ENCODE data around the gene AUTS2. TPM values are rescaled to one million over a fixed set of nuclear protein-coding genes. Genes with fewer than 3 reads are reported as not detected.

AUTS2 gene
- total RNA-seq, 5 donors from 2014 or later (not counting 1 experiment from before 2014, with no cell fraction given) = 10.6 to 66.2 (median 37.6) TPM

DNA sequence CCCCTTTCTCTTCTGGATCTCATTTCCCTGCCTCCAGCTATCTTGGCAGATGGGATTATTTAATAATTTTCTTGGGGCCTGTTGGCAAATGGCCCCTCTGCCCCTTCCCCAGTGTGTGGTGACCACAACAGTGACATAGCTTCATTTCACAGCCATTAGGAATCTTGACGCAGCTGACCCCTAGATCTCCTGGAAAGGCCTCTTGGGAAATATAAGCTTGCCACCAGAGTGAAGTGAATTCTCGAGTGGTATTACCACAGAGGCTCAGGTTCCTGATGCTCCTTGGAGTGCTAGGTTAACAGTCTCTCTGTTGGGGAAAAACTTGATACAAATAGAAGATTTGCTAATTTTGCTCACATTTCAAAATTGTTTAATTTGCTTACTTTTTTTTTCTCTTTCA lies 57.8 kb downstream of the AUTS2 start:
- Mint-ChIP-seq H3K36me3 (no peaks in the 10 kb centered on the region), H3K9me3 (no peaks in the 10 kb centered on the region), H3K4me1 (peaks cover 0 to 4% (median 0%) of the 10 kb centered on the region in 3 donors), H3K27ac (no peak overlapping the region), H3K27me3 (peaks cover 0 to 2% of the 10 kb centered on the region in 2 donors), H3K4me3 (no peak overlapping the region)
- Histone ChIP-seq H3K4me3 (ENCODE audit: control insufficient read depth in 1 of 2, extremely low read depth in 1 of 2, low read length in 1 of 2) (no peak overlapping the region), H3K9me3 (no peaks in the 10 kb centered on the region), H3K27me3 (replicated peaks in 1 of 2; ENCODE audit: control insufficient read depth in 2 of 2, extremely low read depth in 1 of 2, insufficient read depth in 2 of 2, low read length in 1 of 2) (no peaks in the 10 kb centered on the region), H3K4me1 (ENCODE audit: control insufficient read depth in 1 of 2, extremely low read depth in 1 of 2, insufficient read depth in 2 of 2, low read length in 2 of 2) (no peaks in the 10 kb centered on the region), H3K27ac (ENCODE audit: low read length) (no peak overlapping the region), H3K36me3 (ENCODE audit: control insufficient read depth in 2 of 2, extremely low read depth in 1 of 2, insufficient read depth in 1 of 2, low read length in 1 of 2) (no peaks in the 10 kb centered on the region)
- no CpG with 5 or more reads among the region's 2 CpGs for WGBS (ENCODE audit: insufficient coverage)
- ATAC-seq (replicated peaks in 1 of 4) (no peak), DNase-seq (no peak)
- ChIA-PET POLR2A (no interaction called here), CTCF (no interaction called here)

- Histone ChIP-seq H3K9me3 (no peaks in the 10 kb centered on the region), H3K4me1 (ENCODE audit: control insufficient read depth in 1 of 2, extremely low read depth in 1 of 2, insufficient read depth in 2 of 2, low read length in 2 of 2) (no peaks in the 10 kb centered on the region), H3K27ac (ENCODE audit: low read length) (no peak overlapping the region), H3K27me3 (replicated peaks in 1 of 2; ENCODE audit: control insufficient read depth in 2 of 2, extremely low read depth in 1 of 2, insufficient read depth in 2 of 2, low read length in 1 of 2) (no peaks in the 10 kb centered on the region), H3K36me3 (ENCODE audit: control insufficient read depth in 2 of 2, extremely low read depth in 1 of 2, insufficient read depth in 1 of 2, low read length in 1 of 2) (no peaks in the 10 kb centered on the region), H3K4me3 (ENCODE audit: control insufficient read depth in 1 of 2, extremely low read depth in 1 of 2, low read length in 1 of 2) (no peak overlapping the region)
- CTCF ChIA-PET = no interaction called here
- Mint-ChIP-seq H3K27ac (no peak overlapping the region), H3K36me3 (no peaks in the 10 kb centered on the region), H3K27me3 (peaks cover 2 to 3% of the 10 kb centered on the region in 2 donors), H3K4me1 (no peaks in the 10 kb centered on the region), H3K9me3 (no peaks in the 10 kb centered on the region), H3K4me3 (no peak overlapping the region)
- DNase-seq (no peak), ATAC-seq (replicated peaks in 1 of 4) (no peak)
- no CpG with 5 or more reads among the region's 5 CpGs for WGBS (ENCODE audit: insufficient coverage)
- POLR2A ChIA-PET = no interaction called here
These were observed 58.6 kb downstream of the AUTS2 start for GRCh38 chr7:69656890-69657289.

DNA sequence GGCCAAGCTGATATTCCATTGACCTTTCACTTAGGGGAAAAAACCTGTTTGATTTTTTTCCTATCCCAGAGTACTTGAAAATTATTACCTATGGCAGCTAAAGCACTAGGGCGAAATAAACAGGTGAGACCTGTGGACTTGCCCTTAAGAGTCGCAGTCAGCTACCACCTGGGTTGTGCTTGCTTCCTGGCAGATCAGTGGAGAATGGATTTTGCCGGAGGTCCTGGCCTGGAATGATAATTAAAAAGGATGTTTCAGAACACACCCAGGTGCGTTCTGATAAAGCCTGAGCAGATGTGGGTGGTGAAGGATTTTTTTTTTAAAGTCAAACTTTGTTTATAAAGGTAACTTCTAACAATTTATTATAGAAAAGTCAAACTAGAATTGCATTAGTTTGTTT lies 59.1 kb downstream of the AUTS2 start:
- ChIA-PET CTCF (no interaction called here), POLR2A (no interaction called here)
- WGBS (ENCODE audit: insufficient coverage) = 79% methylated on average over 2 of the region's 4 CpGs
- no peaks in the 10 kb centered on the region for H3K36me3 ChIP-seq (ENCODE audit: control insufficient read depth in 2 of 2, extremely low read depth in 1 of 2, insufficient read depth in 1 of 2, low read length in 1 of 2)
- Mint-ChIP-seq H3K27ac (no peak overlapping the region), H3K36me3 (no peaks in the 10 kb centered on the region), H3K4me3 (no peak overlapping the region), H3K9me3 (no peaks in the 10 kb centered on the region), H3K27me3 (peaks cover 2 to 5% of the 10 kb centered on the region in 2 donors), H3K4me1 (no peaks in the 10 kb centered on the region)
- ATAC-seq (replicated peaks in 1 of 4) (no peak), DNase-seq (no peak)
- no peak overlapping the region for H3K4me3 ChIP-seq (ENCODE audit: control insufficient read depth in 1 of 2, extremely low read depth in 1 of 2, low read length in 1 of 2)
- no peaks in the 10 kb centered on the region for H3K9me3 ChIP-seq
- no peaks in the 10 kb centered on the region for H3K27me3 ChIP-seq (replicated peaks in 1 of 2; ENCODE audit: control insufficient read depth in 2 of 2, extremely low read depth in 1 of 2, insufficient read depth in 2 of 2, low read length in 1 of 2)
- no peaks in the 10 kb centered on the region for H3K4me1 ChIP-seq (ENCODE audit: control insufficient read depth in 1 of 2, extremely low read depth in 1 of 2, insufficient read depth in 2 of 2, low read length in 2 of 2)
- H3K27ac ChIP-seq (ENCODE audit: low read length) = no peak overlapping the region

DNA sequence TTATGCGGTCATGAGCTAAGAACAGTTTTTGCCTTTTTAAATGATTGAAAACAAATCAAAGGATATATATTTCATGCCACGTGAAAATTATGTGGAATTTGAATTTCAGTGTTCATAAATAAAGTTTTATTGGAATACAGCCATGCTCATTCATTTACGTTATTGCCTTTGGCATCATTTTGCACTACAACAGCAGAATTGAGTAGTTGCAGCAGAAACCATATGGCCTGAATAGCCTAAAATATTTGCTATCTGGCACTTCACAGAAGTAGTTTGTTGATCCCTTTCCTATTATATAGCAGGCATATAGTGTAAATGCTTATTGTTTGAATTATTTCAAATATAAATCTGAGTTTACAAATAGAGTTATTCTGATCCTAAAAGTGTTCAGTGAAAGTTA lies 59.7 kb downstream of the AUTS2 start:
- Mint-ChIP-seq H3K9me3 (no peaks in the 10 kb centered on the region), H3K36me3 (no peaks in the 10 kb centered on the region), H3K27ac (no peak overlapping the region), H3K4me1 (no peaks in the 10 kb centered on the region), H3K4me3 (no peak overlapping the region), H3K27me3 (peaks cover 2 to 5% of the 10 kb centered on the region in 2 donors)
- Histone ChIP-seq H3K4me1 (ENCODE audit: control insufficient read depth in 1 of 2, extremely low read depth in 1 of 2, insufficient read depth in 2 of 2, low read length in 2 of 2) (no peaks in the 10 kb centered on the region), H3K9me3 (no peaks in the 10 kb centered on the region), H3K27ac (ENCODE audit: low read length) (no peak overlapping the region), H3K27me3 (replicated peaks in 1 of 2; ENCODE audit: control insufficient read depth in 2 of 2, extremely low read depth in 1 of 2, insufficient read depth in 2 of 2, low read length in 1 of 2) (no peaks in the 10 kb centered on the region), H3K36me3 (ENCODE audit: control insufficient read depth in 2 of 2, extremely low read depth in 1 of 2, insufficient read depth in 1 of 2, low read length in 1 of 2) (no peaks in the 10 kb centered on the region), H3K4me3 (ENCODE audit: control insufficient read depth in 1 of 2, extremely low read depth in 1 of 2, low read length in 1 of 2) (no peak overlapping the region)
- WGBS (ENCODE audit: insufficient coverage) = 83% methylated on average over 2 of the region's 3 CpGs
- DNase-seq (no peak), ATAC-seq (replicated peaks in 1 of 4) (no peak)
- POLR2A ChIA-PET = no interaction called here
- CTCF ChIA-PET = no interaction called here

- Mint-ChIP-seq H3K27me3 (peaks cover 2 to 9% of the 10 kb centered on the region in 2 donors), H3K4me3 (no peak overlapping the region), H3K27ac (no peak overlapping the region), H3K4me1 (no peaks in the 10 kb centered on the region), H3K36me3 (no peaks in the 10 kb centered on the region), H3K9me3 (no peaks in the 10 kb centered on the region)
- WGBS (ENCODE audit: insufficient coverage) = no CpG with 5 or more reads among the region's 2 CpGs
- DNase-seq (no peak), ATAC-seq (replicated peaks in 1 of 4) (no peak)
- no peaks in the 10 kb centered on the region for H3K36me3 ChIP-seq (ENCODE audit: control insufficient read depth in 2 of 2, extremely low read depth in 1 of 2, insufficient read depth in 1 of 2, low read length in 1 of 2)
- POLR2A ChIA-PET = no interaction called here
- CTCF ChIA-PET = no interaction called here
- no peak overlapping the region for H3K4me3 ChIP-seq (ENCODE audit: control insufficient read depth in 1 of 2, extremely low read depth in 1 of 2, low read length in 1 of 2)
- no peaks in the 10 kb centered on the region for H3K4me1 ChIP-seq (ENCODE audit: control insufficient read depth in 1 of 2, extremely low read depth in 1 of 2, insufficient read depth in 2 of 2, low read length in 2 of 2)
- H3K27ac ChIP-seq (ENCODE audit: low read length) = no peak overlapping the region
- H3K27me3 ChIP-seq (replicated peaks in 1 of 2; ENCODE audit: control insufficient read depth in 2 of 2, extremely low read depth in 1 of 2, insufficient read depth in 2 of 2, low read length in 1 of 2) = no peaks in the 10 kb centered on the region
- H3K9me3 ChIP-seq = no peaks in the 10 kb centered on the region
These were observed 61.7 kb downstream of the AUTS2 start for GRCh38 chr7:69659983-69660382.

- no peaks in the 10 kb centered on the region for H3K4me1 ChIP-seq (ENCODE audit: control insufficient read depth in 1 of 2, extremely low read depth in 1 of 2, insufficient read depth in 2 of 2, low read length in 2 of 2)
- Mint-ChIP-seq H3K27ac (no peak overlapping the region), H3K27me3 (peaks cover 2 to 12% of the 10 kb centered on the region in 2 donors), H3K36me3 (no peaks in the 10 kb centered on the region), H3K4me3 (no peak overlapping the region), H3K9me3 (no peaks in the 10 kb centered on the region), H3K4me1 (no peaks in the 10 kb centered on the region)
- ChIA-PET CTCF (interaction anchor here in 1 of 2 donors (0.6 kb wide), 1 partner anchor 1716 kb away, joined by 5 read pairs; no protein-coding TSS in a partner anchor), POLR2A (no interaction called here)
- ATAC-seq (replicated peaks in 1 of 4) (no peak), DNase-seq (no peak)
- WGBS (ENCODE audit: insufficient coverage) = 87% methylated on average over 3 of the region's 3 CpGs
- no peaks in the 10 kb centered on the region for H3K27me3 ChIP-seq (replicated peaks in 1 of 2; ENCODE audit: control insufficient read depth in 2 of 2, extremely low read depth in 1 of 2, insufficient read depth in 2 of 2, low read length in 1 of 2)
- no peak overlapping the region for H3K4me3 ChIP-seq (ENCODE audit: control insufficient read depth in 1 of 2, extremely low read depth in 1 of 2, low read length in 1 of 2)
- no peaks in the 10 kb centered on the region for H3K36me3 ChIP-seq (ENCODE audit: control insufficient read depth in 2 of 2, extremely low read depth in 1 of 2, insufficient read depth in 1 of 2, low read length in 1 of 2)
- H3K9me3 ChIP-seq = no peaks in the 10 kb centered on the region
- no peak overlapping the region for H3K27ac ChIP-seq (ENCODE audit: low read length)
These were observed 63.1 kb downstream of the AUTS2 start for GRCh38 chr7:69661342-69661741.

Measured in T-cell (primary cell).